AG08396 (cell line): Measurements from ENCODE around the gene SACM1L.
"Not testable (repeated sequence)": the region's sequence is repeated elsewhere in the genome, so short reads cannot be mapped to it uniquely, and the experiment has no call there.

Experiments
- DNase-seq: peaks from one replicate; pipeline ENCODE4 v3.0.0; 2012; ENCODE audit warnings: low spot score, mixed read lengths

The SACM1L gene

GRCh38 chr3:45692866-45693265 lies 3.7 kb downstream of the SACM1L start:
- no peak for DNase-seq

GRCh38 chr3:45693941-45694521 lies 4.8 kb downstream of the SACM1L start:
- no peak for DNase-seq

GRCh38 chr3:45695166-45695565 lies 6.0 kb downstream of the SACM1L start:
- DNase-seq, result not testable (repeated sequence)

GRCh38 chr3:45700570-45701073 lies 11.4 kb downstream of the SACM1L start:
- DNase-seq, result no peak

GRCh38 chr3:45701172-45701867 lies 12.1 kb downstream of the SACM1L start:
- no peak for DNase-seq

GRCh38 chr3:45704301-45704943 lies 15.2 kb downstream of the SACM1L start:
- DNase-seq, result no peak

- DNase-seq, result no peak
Observed at GRCh38 chr3:45705839-45706808, 16.9 kb downstream of the SACM1L start.

- DNase-seq, result no peak
Observed at GRCh38 chr3:45711931-45712330, 22.7 kb downstream of the SACM1L start.

- no peak for DNase-seq
Observed at GRCh38 chr3:45712434-45713110, 23.4 kb downstream of the SACM1L start.

- no peak for DNase-seq
Observed at GRCh38 chr3:45715945-45716344, 26.7 kb downstream of the SACM1L start.

GRCh38 chr3:45716790-45717336 lies 27.7 kb downstream of the SACM1L start:
- no peak for DNase-seq

GRCh38 chr3:45719655-45720487 lies 30.7 kb downstream of the SACM1L start:
- no peak for DNase-seq

- DNase-seq, result no peak
Observed at GRCh38 chr3:45724911-45725310, 35.7 kb downstream of the SACM1L start.

GRCh38 chr3:45729614-45730013 lies 40.4 kb downstream of the SACM1L start:
- DNase-seq, result no peak

- DNase-seq, result no peak
Observed at GRCh38 chr3:45730409-45731154, 41.4 kb downstream of the SACM1L start.

- DNase-seq, result no peak
Observed at GRCh38 chr3:45736707-45737106, 47.5 kb downstream of the SACM1L start.

- no peak for DNase-seq
Observed at GRCh38 chr3:45737234-45737633, 48.0 kb downstream of the SACM1L start.

- DNase-seq, result no peak
Observed at GRCh38 chr3:45739991-45740390, 50.8 kb downstream of the SACM1L start.

GRCh38 chr3:45741247-45741646 lies 52.1 kb downstream of the SACM1L start:
- DNase-seq, result no peak
